ELF-1 (cell line): ENCODE data around the gene C5.
"Not testable (repeated sequence)": the region's sequence is repeated elsewhere in the genome, so short reads cannot be mapped to it uniquely, and the experiment has no call there.

Experiments
- DNase-seq: peaks from one replicate; pipeline ENCODE4 v3.0.0-alpha.2; 2016; ENCODE audit warnings: low read depth, low spot score

The C5 gene

GRCh38 chr9:121048618-121049017 lies 1.5 kb downstream of the C5 start:
- no peak for DNase-seq

- no peak for DNase-seq
These were observed 1.9 kb downstream of the C5 start for GRCh38 chr9:121048175-121048574.

GRCh38 chr9:121038804-121039203 lies 11.3 kb downstream of the C5 start:
- no peak for DNase-seq

- DNase-seq: no peak
These were observed 11.7 kb downstream of the C5 start for GRCh38 chr9:121038362-121038761.

GRCh38 chr9:121035717-121036116 lies 14.4 kb downstream of the C5 start:
- not testable (repeated sequence) for DNase-seq

GRCh38 chr9:121034529-121034928 lies 15.5 kb downstream of the C5 start:
- DNase-seq: no peak

GRCh38 chr9:121029469-121029868 lies 20.6 kb downstream of the C5 start:
- no peak for DNase-seq

- DNase-seq: not testable (repeated sequence)
These were observed 21.8 kb downstream of the C5 start for GRCh38 chr9:121028285-121028684.

GRCh38 chr9:121026768-121027167 lies 23.3 kb downstream of the C5 start:
- no peak for DNase-seq

GRCh38 chr9:121026260-121026691 lies 23.8 kb downstream of the C5 start:
- DNase-seq: peak; percentile 6

- no peak for DNase-seq
These were observed 25.8 kb downstream of the C5 start for GRCh38 chr9:121024237-121024636.

- DNase-seq: no peak
These were observed 27.0 kb downstream of the C5 start for GRCh38 chr9:121023064-121023463.

- DNase-seq: no peak
These were observed 28.8 kb downstream of the C5 start for GRCh38 chr9:121021301-121021700.

GRCh38 chr9:121019273-121019672 lies 30.8 kb downstream of the C5 start:
- DNase-seq: no peak

- DNase-seq: peak; percentile 11
These were observed 36.2 kb downstream of the C5 start for GRCh38 chr9:121013911-121014310.

- DNase-seq: no peak
These were observed 40.4 kb downstream of the C5 start for GRCh38 chr9:121009650-121010049.

- no peak for DNase-seq
These were observed 50.8 kb downstream of the C5 start for GRCh38 chr9:120999317-120999716.

- no peak for DNase-seq
These were observed 52.0 kb downstream of the C5 start for GRCh38 chr9:120998111-120998510.

- no peak for DNase-seq
These were observed 52.6 kb downstream of the C5 start for GRCh38 chr9:120997502-120997901.

GRCh38 chr9:120996409-120996808 lies 53.7 kb downstream of the C5 start:
- DNase-seq: no peak

GRCh38 chr9:120989065-120989464 lies 61.0 kb downstream of the C5 start:
- DNase-seq: no peak

GRCh38 chr9:120985819-120986222 lies 64.3 kb downstream of the C5 start:
- peak; percentile 47 for DNase-seq

- DNase-seq: no peak
These were observed 66.7 kb downstream of the C5 start for GRCh38 chr9:120983259-120983837.

- DNase-seq: no peak
These were observed 67.2 kb downstream of the C5 start for GRCh38 chr9:120982836-120983235.
